Fibroblast of pulmonary artery (primary cell): Measurements from ENCODE around the gene PRLR.

Experiments
- DNase-seq: peaks from one replicate; pipeline ENCODE4 v3.0.0-alpha.2; 2010; ENCODE audit warnings: low read depth
- H3K4me3 ChIP-seq: replicated peaks from 2 replicates; pipeline ENCODE4 v1.5.1; 2011; ENCODE audit warnings: low read depth, mild to moderate bottlenecking, control low read depth, low read length, moderate library complexity
- CTCF ChIP-seq: IDR thresholded peaks from 2 replicates; pipeline ENCODE4 v1.5.1; 2011; ENCODE audit warnings: mild to moderate bottlenecking, control low read depth, low read length, inconsistent platforms; ENCODE audit errors: missing control alignments

The PRLR gene

DNA sequence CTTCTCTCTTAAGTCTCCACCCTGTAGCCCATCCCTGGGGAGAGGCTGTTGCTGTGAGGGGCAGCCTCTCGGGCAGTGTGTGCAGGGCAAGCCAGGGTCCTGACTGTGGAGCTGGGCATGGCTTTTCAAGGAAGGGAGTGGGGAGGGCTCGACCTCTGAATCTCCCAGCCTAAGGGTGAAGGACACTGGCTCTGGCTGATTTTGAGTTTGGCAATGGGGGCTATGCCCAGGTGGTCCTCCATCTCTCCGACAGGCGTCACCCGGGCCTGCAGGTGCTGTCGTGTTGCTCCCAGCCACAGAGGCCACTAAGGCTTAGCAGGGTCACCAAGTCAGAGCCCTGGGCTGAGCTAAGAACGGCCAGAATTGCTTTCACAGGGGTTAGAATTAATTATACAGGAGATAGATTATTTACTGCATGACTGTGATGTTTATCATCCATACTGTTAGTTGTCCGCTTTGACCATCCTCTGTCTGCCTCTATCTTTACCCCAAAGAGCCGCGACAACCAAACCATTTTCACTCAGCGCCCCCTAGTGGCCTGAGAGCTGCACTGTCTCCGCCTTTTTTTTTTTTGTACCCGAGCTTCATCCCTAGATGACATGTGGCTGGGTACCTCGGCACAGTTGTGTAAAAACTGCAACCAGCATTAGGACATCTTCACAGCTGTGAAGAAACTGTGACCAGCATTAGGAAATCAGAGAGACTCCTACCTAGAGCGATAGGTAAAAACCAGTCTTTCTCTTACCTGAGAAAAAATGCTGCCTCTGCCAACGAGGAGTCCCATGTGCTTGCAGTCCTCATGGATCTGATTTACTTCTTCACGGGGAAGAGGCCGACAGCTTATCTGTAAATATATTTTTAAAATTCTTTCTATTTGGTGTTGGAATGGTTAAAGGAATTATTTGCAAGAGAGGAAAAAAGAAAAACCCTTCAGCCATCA, 227.0 kb downstream of the PRLR start:
- peak; percentile 96 for TF ChIP-seq CTCF
- DNase-seq: peak; percentile 62
- no peak overlapping the region for H3K4me3 ChIP-seq

DNA sequence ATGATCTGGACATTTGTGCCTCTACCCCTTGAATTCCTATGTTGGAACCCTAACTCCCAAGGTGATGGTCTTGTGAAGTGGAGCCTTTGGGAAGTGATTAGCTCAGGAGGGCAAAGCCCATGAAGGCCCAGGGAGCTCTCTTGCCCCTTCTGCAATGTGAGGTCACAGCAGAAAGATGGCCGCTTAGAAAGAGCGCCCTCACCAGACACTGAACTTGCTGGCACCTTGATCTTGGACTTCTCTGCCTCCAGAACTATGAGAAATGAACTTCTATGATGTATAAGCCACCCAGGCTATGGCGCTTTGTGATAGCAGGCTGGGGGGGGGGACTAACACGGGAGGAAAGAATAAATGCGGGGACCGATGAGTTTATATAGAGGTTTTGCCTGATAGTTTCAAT, 227.8 kb downstream of the PRLR start:
- no peak for TF ChIP-seq CTCF
- no peak for DNase-seq
- H3K4me3 ChIP-seq: no peak overlapping the region

DNA sequence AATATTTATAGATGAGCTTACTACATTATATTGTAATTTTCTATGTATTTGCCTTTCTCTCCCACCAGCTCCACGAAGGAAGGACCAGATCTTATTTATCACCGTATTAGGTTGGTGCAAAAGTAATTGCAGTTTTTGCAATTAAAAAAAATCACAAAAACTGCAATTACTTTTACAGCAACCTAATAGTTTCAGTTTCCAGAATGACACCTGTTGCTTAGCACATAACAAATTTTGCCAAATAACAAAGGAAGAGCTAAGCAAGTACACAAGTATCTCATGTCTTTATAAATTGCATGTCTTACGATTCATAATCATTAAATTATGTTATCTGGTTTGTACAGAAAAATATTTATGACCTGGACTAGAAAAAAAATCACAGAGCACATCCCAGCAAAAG, 228.4 kb downstream of the PRLR start:
- no peak for DNase-seq
- H3K4me3 ChIP-seq: no peak overlapping the region
- TF ChIP-seq CTCF: no peak
